Measurements from ENCODE around the gene COL24A1. TPM values are rescaled to one million over a fixed set of nuclear protein-coding genes. Genes with fewer than 3 reads are reported as not detected.

COL24A1 gene
- total RNA-seq = under 0.01 TPM in 1 of 2 replicates, not detected in the other

DNA sequence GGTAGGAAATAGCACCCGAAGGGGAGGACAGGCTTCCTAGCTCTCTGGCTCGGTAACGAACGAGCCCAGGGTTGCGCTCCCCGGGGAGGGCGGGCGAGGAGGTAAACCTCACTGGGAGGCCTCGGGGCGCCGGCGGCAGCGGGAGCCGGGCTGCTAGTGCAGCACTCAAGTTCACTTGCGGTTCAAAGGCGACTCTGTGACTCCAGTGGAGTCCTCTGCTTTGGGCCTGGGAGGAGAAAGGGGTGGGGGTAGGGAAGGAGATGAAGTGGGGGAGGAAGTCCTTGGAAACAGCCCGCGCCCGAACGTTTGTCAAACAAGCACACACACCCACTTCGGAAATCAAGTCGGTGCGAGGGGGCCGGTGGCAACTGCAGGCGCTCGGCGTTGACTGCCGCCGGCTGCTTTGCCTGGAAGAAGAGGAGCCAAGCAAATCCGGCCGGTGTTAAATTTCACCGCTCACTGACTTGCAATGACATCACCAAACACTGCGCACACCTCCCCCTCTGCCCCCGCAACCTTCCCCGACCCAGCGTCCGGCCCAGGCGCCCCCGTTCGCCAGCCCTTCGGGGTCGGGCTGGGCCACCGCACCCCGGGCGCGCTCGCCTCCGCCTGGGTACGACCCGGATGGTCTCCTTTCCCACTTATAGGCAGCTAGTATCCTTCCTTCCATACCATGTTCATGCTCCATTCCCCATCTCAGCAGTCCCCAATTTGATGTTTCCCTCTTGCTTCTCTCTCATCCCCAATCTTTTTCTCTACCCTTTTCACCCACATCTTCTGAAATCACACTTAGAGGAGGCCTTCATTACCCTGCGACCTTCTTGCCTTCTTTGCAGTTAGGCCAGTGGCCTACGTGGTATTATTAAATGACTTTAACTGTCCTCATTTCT, at the start of gene COL24A1:
COL24A1 (minus strand) TSS at position 207 of the 890 bp plus-strand sequence. CDS start 376 bp downstream, outside the sequence.

GRCh38 chr1:85707990-85708828, 448.4 kb downstream of the COL24A1 start, which contains the start of gene ZNHIT6:
Gene ZNHIT6 (minus strand): TSS chr1:85708433. CDS start chr1:85708284, 149 bp downstream.

Other genes with a start within 250 kb of the COL24A1 start
- 12.6 and 12.8 TPM in 2 replicates for gene ODF2L, start 239.6 kb upstream of the COL24A1 start, total RNA-seq

Measured in tracheal epithelial cell (primary cell).